Smooth muscle cell (in vitro differentiated cells): ENCODE measurements around the gene INPP5B. TPM values are rescaled to one million over a fixed set of nuclear protein-coding genes. Genes with fewer than 3 reads are reported as not detected.
"Not testable (repeated sequence)": the region's sequence is repeated elsewhere in the genome, so short reads cannot be mapped to it uniquely, and the experiment has no call there.

Source experiments
- DNase-seq: peaks from one replicate; lab custom pipeline; 2025; ENCODE audit not compliant: unreplicated experiment; lab: John Stamatoyannopoulos, UW
- H2AFZ ChIP-seq: fragments of 200-600 bp; sonication (generic); 2 replicates; pipeline ENCODE4 v1.6.0; 2016; ENCODE audit warnings: antibody characterized with exemption, low read depth, mild to moderate bottlenecking
- H3F3A ChIP-seq: fragments of 200-600 bp; sonication (generic); 2 replicates; pipeline ENCODE4 v1.6.0; 2017; ENCODE audit warnings: antibody characterized with exemption, low read depth
- H3K27ac ChIP-seq: fragments of 200-600 bp; sonication (generic); 2 replicates; pipeline ENCODE4 v1.5.1; 2016; ENCODE audit warnings: low read depth, mild to moderate bottlenecking
- H3K27me3 ChIP-seq: fragments of 200-600 bp; sonication (generic); 2 replicates; pipeline ENCODE4 v1.6.1; 2016; ENCODE audit warnings: low read depth, mild to moderate bottlenecking
- H3K36me3 ChIP-seq: fragments of 200-600 bp; sonication (generic); 2 replicates; pipeline ENCODE4 v1.5.1; 2016; ENCODE audit warnings: low read depth
- H3K4me1 ChIP-seq: fragments of 200-600 bp; sonication (generic); 2 replicates; pipeline ENCODE4 v1.5.1; 2016; ENCODE audit warnings: low read depth
- H3K4me2 ChIP-seq: fragments of 200-600 bp; sonication (generic); 2 replicates; pipeline ENCODE4 v1.6.0; 2016; ENCODE audit warnings: mild to moderate bottlenecking
- H3K4me3 ChIP-seq: fragments of 200-600 bp; sonication (generic); 2 replicates; pipeline ENCODE4 v1.5.1; 2016; ENCODE audit warnings: mild to moderate bottlenecking
- H3K79me2 ChIP-seq: fragments of 200-600 bp; sonication (generic); 2 replicates; pipeline ENCODE4 v1.6.0; 2016; ENCODE audit warnings: low read depth, mild to moderate bottlenecking
- H3K9ac ChIP-seq: fragments of 200-600 bp; sonication (generic); 2 replicates; pipeline ENCODE4 v1.6.0; 2016; ENCODE audit warnings: low read depth
- H3K9me3 ChIP-seq: fragments of 200-600 bp; sonication (generic); replicated peaks from 2 replicates; pipeline ENCODE4 v1.5.1; 2016; ENCODE audit warnings: low read depth
- H4K20me1 ChIP-seq: fragments of 200-600 bp; sonication (generic); 2 replicates; pipeline ENCODE4 v1.6.0; 2016; ENCODE audit warnings: low read depth
- WGBS: methylation state at CpG from one replicate; pipeline ENCODE4 v1.1.7; 2016; ENCODE audit warnings: low lambda C conversion rate; 5-methylcytosine and 5-hydroxymethylcytosine counted together
- polyA plus RNA-seq: library from polyadenylated mRNA; unstranded; fragments of >200 nt; fragmentation: Nextera tagmentation; extraction: Ambion mirVana; gene quantifications from 2 replicates; pipeline ENCODE4 v1.2.1, GENCODE V29; 2016
- total RNA-seq: library from RNA; depleted of rRNA; stranded (reverse); fragments of >200 nt; gene quantifications from 2 replicates; pipeline ENCODE4 v1.2.3, GENCODE V29; 2014
- TF ChIP-seq, protein P1 (sequence below): fragments of 200-600 bp; sonication (generic); IDR thresholded peaks from 2 replicates; pipeline ENCODE4 v1.5.1; 2017; ENCODE audit warnings: borderline replicate concordance, mild to moderate bottlenecking, antibody characterized with exemption; ENCODE audit not compliant: insufficient read depth, poor library complexity, severe bottlenecking

The INPP5B gene
- total and polyA plus RNA-seq, 2 experiments from 2014 or later = 6.7 to 11.0 TPM

DNA sequence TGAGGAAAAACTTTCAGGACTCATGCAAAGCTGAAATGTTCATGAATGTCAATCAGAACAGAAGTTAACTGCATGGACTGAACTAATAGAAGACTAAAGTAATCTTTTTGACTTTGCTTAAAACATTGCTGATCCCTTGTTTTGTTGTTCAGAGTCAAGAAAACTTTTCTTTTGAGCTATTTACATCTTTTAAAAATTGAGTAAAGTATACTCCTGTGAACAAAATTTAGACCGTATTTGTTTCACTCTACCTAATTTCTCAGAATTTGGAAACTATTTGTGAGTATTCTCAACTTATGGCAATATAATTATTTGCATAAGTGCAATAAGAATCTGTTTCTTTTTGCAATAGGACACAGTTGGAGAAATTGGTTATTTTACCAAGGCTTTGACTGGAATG is 41.1 kb downstream of the INPP5B start:
- H3K4me2 ChIP-seq = no peak overlapping the region
- no peak for DNase-seq
- no peak overlapping the region for H3K4me3 ChIP-seq
- no peaks in the 10 kb centered on the region for H3K4me1 ChIP-seq
- no peaks in the 10 kb centered on the region for H3K27me3 ChIP-seq
- H4K20me1 ChIP-seq = no peaks in the 10 kb centered on the region
- H3F3A ChIP-seq = no peaks in the 10 kb centered on the region
- peaks cover 9% of the 10 kb centered on the region for H3K36me3 ChIP-seq
- no peak overlapping the region for H3K9ac ChIP-seq
- TF ChIP-seq, protein P1, sequence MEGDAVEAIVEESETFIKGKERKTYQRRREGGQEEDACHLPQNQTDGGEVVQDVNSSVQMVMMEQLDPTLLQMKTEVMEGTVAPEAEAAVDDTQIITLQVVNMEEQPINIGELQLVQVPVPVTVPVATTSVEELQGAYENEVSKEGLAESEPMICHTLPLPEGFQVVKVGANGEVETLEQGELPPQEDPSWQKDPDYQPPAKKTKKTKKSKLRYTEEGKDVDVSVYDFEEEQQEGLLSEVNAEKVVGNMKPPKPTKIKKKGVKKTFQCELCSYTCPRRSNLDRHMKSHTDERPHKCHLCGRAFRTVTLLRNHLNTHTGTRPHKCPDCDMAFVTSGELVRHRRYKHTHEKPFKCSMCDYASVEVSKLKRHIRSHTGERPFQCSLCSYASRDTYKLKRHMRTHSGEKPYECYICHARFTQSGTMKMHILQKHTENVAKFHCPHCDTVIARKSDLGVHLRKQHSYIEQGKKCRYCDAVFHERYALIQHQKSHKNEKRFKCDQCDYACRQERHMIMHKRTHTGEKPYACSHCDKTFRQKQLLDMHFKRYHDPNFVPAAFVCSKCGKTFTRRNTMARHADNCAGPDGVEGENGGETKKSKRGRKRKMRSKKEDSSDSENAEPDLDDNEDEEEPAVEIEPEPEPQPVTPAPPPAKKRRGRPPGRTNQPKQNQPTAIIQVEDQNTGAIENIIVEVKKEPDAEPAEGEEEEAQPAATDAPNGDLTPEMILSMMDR = no peak
- H3K79me2 ChIP-seq = no peaks in the 10 kb centered on the region
- WGBS = 91% methylated on average over 1 of the region's 1 CpG
- no peak overlapping the region for H2AFZ ChIP-seq
- H3K27ac ChIP-seq = no peak overlapping the region
- H3K9me3 ChIP-seq = no peaks in the 10 kb centered on the region

DNA sequence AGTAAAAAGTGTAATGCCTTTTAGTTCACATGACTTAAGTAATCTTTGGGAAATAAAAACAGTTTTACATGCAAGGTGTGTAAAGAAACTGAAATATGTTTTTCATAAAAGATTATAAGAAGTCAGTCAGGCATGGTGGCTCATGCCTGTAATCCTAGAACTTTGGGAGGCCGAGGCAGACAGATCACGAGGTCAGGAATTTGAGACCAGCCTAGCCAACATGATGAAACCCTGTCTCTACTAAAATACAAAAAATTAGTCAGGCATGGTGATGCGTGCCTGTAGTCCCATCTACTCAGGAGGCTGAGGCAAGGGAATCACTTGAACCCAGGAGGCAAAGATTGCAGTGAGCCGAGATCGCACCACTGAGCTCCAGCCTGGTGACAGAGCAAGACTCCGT is 42.9 kb downstream of the INPP5B start:
- DNase-seq, H3K9ac ChIP-seq, H3F3A ChIP-seq, H3K27ac ChIP-seq, H3K9me3 ChIP-seq, H2AFZ ChIP-seq, H3K4me2 ChIP-seq, H3K4me3 ChIP-seq, H3K36me3 ChIP-seq, H3K27me3 ChIP-seq, H3K4me1 ChIP-seq, H3K79me2 ChIP-seq, H4K20me1 ChIP-seq: not testable (repeated sequence)
- 96% methylated on average over 6 of the region's 6 CpGs for WGBS

DNA sequence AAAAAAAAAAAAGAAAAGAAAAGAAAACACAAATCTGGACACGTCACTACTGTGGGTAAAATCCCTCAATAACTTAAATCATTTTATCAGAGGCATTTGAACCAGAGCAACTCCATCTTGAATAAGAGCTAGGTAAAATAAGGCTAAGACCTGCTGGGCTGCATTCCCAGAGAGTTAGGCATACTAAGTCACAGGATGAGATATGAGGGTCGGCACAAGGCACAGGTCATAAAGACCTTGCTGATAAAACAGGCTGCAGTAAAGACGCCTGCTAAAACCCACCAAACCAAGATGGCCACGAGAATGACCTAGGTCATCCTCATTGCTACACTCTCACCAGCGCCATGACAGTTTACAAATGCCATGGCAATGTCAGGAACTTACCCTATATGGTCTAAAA is 43.9 kb downstream of the INPP5B start:
- Histone ChIP-seq H3K9me3 (no peaks in the 10 kb centered on the region), H3K4me1 (no peaks in the 10 kb centered on the region), H3K4me2 (no peak overlapping the region), H3K36me3 (peaks cover 9% of the 10 kb centered on the region), H2AFZ (no peak overlapping the region), H3K9ac (no peak overlapping the region), H3K27ac (no peak overlapping the region), H3K4me3 (no peak overlapping the region), H3K27me3 (no peaks in the 10 kb centered on the region), H3K79me2 (no peaks in the 10 kb centered on the region), H4K20me1 (no peaks in the 10 kb centered on the region), H3F3A (no peaks in the 10 kb centered on the region)
- TF ChIP-seq, protein P1 = no peak
- DNase-seq = no peak
- 78% methylated on average over 5 of the region's 5 CpGs for WGBS

DNA sequence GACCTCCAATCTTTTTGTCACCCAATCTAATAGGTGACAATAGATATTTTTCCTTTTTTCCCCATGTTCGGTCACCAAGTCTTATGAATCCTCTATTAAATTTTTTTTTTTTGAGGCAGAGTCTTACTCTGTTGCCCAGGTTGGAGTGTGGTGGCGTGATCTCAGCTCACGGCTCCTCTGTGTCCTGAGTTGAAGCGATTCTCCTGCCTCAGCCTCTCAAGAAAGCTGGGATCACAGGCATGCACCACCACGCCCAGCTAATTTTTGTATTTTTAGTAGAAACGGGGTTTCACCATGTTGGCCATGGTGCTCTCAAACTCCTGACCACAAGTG is 45.0 kb downstream of the INPP5B start:
- H3K4me2 ChIP-seq = no peak overlapping the region
- peaks cover 9% of the 10 kb centered on the region for H3K36me3 ChIP-seq
- H3K27ac ChIP-seq = no peak overlapping the region
- no peaks in the 10 kb centered on the region for H4K20me1 ChIP-seq
- WGBS = 98% methylated on average over 6 of the region's 6 CpGs
- no peak overlapping the region for H2AFZ ChIP-seq
- H3K27me3 ChIP-seq = no peaks in the 10 kb centered on the region
- H3F3A ChIP-seq = no peaks in the 10 kb centered on the region
- no peaks in the 10 kb centered on the region for H3K4me1 ChIP-seq
- H3K4me3 ChIP-seq = no peak overlapping the region
- H3K9me3 ChIP-seq = no peaks in the 10 kb centered on the region
- TF ChIP-seq, protein P1 = no peak
- no peak for DNase-seq
- H3K9ac ChIP-seq = no peak overlapping the region
- H3K79me2 ChIP-seq = no peaks in the 10 kb centered on the region
